ENCODE measurements around the gene INCA1.
A peak's percentile ranks its signal among the peaks of the same experiment; 100 is the strongest.

Gene INCA1

DNA sequence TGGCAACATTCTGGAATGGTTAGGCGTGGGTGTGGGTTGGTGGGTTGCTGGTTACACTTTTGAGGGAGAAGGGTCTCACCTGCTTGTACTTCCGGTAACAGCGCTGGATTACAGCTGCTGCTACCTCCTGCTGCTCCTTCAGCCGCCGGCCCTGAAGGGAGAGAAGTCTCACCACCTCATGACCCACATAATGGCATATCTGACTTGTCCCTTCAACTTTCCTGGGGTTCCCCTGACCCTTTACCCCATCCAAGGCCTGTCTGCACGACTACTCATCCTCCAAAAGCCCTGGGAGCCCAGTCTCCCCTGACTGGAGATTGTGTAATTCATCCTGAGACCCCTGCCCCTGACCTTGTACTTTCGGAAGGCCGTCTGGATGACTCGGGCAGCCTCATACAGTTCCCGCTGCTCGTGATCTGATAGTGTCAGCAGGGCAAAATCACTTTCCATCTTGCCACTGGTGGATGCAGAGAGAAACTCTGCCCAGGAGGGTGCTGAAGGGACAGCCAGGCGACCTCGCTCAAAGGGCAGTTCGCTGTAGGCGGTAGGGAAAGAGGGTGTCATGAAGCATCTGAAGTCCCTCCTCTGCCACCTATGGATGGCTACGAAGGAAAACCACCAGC, 27.7 kb downstream of the INCA1 start:
- no peak for DNase-seq

GRCh38 chr17:4969047-4969550, 28.2 kb downstream of the INCA1 start:
- peak in 3 of 5 experiments; percentile 18 to 57 (median 36) for DNase-seq

GRCh38 chr17:4968486-4969046, 28.8 kb downstream of the INCA1 start:
- DNase-seq = peak in 1 of 5 experiments; percentile 9

DNA sequence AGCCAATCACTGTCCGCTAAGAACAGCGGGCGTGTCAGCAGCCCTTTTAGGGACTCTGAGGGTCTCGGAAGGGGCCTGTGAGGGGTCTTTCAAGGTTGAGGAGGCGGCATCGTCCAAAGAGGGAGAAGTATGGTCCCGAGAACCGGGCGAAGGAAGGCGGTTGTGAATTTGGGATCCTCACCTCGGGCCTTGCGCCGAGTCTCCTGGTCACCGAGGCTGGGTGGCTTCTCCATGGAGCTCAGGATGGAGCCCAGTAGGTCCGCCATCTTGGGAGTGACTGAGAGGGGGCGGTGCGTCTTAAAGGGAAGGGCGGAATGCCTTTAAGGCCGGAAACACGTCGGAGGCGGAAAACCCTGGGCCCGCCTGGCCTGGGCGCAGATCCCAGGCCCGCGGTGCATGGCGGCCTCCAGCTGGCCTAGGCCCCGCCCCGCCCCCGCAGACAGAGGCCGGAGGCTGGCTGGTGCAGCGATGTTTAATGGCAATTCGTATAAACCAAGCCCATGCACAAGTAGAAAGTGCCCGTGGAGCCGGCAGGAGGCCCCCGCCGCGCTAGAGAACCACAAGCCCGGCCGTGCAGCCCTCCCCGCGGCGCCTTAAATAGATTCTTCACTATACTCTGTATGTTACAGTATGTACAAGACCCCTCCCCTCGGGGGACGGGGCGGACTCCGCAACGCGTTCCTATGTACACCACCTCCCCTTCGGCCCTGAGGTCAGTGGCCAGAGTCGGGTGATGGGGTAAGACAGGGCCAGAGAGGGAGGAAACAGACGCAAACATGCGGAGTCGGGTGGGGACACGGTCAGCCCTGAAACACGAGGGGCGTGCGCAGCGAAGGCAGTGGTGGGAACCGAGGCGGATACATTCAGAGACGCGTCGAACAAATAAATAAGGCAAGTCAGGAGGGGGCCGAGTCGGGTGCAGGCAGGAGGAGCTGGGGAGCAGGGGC, 29.5 kb downstream of the INCA1 start, which contains the start of gene SPAG7:
TSS of gene SPAG7 (minus strand) at position 279 of the 947 bp plus-strand sequence. CDS start at position 266, 13 bp downstream.
- peak; percentile 80 to 97 (median 88) for DNase-seq

DNA sequence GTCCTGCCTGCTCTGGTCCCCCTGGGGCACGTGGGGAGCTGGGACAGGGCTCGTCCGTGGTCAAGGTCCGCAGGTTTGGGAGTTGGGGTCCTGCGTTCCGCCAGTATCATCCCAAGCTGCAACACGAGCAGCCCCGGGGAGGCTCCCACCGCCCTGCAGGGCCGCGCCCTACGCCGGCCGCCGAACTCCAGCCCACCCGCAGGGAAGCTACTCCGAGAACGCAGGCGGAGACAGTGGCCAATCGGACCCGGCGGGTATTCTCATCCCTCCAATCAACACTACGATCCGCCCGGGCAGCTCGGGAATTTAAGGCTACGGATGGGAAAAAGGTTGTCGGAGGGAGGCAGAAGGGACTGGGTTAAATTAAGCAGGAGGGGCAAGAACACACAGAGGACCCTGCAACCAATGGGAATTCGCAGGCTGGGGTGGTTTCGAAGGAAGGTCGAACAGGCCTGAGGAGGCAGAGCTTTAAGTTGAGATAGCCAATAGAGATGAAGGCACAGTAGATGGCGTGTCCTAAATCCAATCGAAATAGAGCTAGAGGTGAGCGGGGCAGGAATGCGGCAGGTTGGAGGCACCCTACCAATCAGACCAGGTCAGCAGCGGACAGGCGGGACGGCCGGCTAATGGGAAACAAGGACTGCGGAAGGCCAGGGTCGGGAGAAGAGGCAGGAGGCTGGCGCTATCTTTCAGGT, 30.3 kb downstream of the INCA1 start:
- peak; percentile 71 to 100 (median 89) for DNase-seq

DNA sequence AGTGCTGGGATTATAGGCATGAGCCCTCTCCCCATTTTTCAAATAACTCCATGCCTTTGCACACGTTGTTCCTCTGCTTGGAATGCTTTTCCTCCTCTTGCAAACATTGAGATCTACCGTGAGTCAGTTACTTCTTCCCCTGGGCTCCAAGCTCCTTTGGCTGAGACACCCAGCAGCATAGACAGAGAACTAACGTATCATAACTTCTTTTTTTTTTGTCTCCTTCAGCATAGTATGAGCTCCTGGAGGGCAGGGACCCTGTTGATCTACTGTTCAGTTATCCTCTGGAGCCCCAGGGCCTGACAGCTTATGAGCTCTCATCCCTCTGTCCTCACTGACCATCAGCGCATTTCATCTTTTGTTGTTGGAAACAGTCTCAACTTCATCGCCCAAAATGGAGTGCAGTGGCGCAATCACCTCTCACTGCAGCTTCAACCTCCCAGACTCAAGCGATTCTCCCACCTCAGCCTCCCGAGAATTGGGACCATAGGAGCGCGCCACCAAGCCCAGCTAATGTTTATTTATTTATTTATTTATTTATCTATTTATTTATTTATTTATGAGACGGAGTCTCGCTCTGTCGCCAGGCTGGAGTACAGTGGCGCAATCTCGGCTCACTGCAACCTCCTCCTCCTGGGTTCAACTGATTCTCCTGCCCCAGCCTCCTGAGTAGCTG, 31.9 kb downstream of the INCA1 start:
- no peak for DNase-seq

DNA sequence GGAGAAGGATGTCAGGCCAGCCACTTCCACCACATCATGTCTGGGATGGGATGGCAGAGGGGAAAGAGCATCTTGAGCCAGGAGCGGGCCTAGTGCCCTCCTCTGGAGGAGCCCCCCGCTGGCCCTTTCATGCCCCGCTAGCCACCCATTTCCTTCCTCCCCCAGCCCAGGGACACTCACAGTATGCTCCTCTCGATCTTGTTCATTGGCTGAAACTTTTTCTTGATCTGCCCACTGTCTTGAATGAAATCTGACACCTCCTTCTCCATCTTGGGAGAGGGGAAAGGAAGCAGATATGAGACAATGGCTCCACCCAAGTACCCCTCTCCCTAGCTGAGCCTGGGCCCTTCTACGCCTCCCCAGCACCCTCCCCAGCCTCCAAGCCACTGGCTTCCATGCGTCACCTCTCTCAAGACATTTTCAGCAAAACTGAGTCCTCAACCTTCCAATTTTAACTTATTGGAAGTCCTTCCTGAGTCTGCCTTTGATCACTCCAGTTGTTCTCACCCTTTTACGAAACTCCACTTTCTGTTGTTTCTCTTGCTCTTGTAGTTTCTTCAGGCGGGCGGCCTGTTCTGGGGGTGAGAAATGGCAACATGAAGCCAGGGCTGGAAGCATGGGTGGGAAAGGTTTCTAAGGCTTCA, 36.9 kb downstream of the INCA1 start:
- no peak for DNase-seq

DNA sequence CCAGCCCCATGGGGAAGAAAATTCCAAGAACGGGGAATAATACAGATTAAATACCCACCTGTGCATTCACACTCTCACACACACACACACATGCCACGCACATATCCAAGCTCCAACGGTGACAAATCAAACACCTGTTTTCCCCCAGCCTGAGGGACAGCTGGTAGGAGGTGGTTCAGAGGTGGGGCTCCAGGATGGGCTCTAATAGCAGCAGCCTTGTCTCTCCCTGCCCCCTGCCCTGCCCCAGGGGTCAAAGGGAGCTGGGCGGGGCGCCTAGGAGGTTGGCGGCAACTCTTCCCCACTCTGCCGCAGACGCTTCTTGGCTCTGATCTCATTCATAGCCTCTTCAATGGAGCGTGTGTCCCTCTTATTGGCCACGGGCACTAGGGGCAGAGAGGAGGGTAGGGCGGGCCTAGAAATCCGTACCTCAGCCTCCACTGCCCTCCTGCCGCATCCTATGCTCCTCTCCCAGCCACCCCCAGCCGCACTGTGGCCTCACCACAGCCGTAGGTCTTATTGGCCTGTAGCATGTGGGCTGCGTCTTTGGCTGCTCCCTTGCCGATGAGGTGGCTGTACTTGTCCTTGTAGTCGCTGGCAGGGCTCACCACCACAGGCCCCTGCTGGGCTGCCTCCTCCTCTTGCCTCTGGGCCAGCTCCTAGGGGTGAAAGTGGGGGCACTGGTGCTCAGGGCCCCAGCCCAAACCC, 37.9 kb downstream of the INCA1 start:
- DNase-seq = no peak

- no peak for DNase-seq
Observed at GRCh38 chr17:4958102-4958501, 39.2 kb downstream of the INCA1 start.

GRCh38 chr17:4956493-4957061, 40.7 kb downstream of the INCA1 start:
- peak in 2 of 5 experiments; percentile 27 to 48 for DNase-seq

GRCh38 chr17:4955091-4955490, 42.2 kb downstream of the INCA1 start:
- no peak for DNase-seq

DNA sequence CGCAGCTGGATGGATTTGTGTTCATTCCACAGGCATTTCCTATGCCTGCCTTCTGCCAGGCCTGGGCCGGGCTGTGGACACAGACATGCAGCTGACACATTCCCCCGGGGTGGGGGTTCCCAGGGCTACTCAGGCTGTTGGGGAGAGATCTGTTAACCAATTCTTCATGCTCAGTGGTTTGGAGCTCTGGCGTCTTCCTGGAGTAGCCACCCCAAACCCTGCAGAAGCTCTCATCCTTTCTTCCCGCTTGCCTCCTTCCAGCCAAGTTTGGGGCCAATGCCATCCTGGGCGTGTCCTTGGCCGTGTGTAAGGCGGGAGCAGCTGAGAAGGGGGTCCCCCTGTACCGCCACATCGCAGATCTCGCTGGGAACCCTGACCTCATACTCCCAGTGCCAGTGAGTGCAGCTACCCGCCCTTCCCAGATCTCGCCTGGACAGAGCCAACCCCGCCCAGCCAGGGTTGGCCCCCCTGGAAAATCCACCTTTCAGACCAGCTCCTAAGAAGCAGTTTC, 43.8 kb downstream of the INCA1 start:
- DNase-seq = no peak

DNA sequence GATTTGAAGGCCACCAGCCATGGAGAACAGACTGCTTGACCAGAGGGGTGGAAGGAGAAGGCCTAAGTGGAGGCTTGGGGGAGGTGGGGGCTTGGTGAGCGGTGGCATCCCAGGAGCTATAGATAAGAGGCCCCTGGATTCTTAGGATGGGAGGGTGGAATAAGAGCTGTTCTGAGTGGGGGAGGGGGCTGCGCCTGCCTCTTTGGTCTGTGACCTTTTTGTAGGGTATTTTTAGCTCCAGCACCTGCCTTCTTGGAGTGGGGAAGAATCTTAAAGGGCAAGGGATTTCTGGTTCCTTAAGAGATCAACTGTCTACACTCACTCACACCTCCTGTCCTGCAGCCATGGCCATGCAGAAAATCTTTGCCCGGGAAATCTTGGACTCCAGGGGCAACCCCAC, 45.8 kb downstream of the INCA1 start:
- no peak for DNase-seq

DNA sequence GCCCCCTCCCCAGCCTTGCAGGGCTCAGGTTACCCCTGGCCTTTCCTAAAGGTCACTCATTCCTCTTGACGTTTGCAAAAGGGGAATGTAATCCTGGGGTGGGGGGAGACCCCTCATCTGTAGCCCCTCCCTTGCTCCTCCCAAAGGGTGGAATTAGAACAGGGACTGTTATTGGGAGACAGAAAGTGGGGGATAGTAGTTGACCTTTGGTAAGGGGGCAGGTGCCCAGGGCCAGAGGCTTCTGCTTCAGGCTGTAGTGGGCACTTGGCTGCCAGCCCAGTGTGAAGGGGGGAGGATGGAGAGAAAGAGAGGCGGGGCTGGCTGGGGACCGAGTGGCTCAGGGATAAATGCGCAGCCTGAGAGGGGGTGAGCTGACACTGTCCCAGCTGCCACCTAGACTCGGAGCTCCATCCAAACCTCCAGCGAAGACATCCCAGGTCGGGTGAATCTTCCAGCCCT, 46.5 kb downstream of the INCA1 start, which contains the start of gene ENO3:
TSS of gene ENO3 (plus strand) at position 374 of the 459 bp plus-strand sequence. CDS start 711 bp downstream, outside the sequence.
- no peak for DNase-seq

DNA sequence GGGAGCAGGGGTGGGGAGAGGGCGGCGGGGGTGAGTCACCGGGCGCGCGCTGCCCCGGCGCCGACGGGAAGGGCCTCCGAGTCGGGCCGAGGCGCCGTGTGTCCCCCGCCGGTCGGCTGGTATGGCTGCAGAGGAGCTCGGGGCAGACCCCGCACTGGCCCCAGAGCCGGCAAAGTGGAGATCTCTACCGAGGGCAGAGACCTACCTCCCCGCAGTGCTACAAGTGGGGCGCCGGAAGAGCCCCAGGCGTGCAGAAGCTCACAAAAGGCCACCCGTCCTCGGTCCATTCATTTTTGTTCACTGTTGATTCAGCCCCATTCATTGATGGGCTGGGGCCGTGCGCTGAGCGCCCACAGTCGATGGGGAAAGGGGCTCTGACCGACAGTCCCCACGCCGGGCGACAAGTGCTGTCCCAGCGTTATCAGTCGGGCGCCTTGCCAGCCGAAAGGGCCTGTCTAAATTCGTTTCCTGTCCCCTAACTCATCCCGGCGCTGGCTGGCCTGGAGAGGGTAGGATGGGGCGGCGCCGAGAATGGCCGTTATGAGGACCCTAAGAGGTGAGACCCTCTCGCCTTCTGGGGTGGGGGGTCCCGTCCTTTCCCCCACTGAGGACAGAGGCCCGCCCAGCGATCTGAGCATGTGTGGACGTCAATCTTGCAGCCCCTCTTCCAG, 47.1 kb downstream of the INCA1 start:
- no peak for DNase-seq

GRCh38 chr17:4949321-4950074, 47.8 kb downstream of the INCA1 start:
- peak in 4 of 5 experiments; percentile 46 to 94 (median 74) for DNase-seq

DNA sequence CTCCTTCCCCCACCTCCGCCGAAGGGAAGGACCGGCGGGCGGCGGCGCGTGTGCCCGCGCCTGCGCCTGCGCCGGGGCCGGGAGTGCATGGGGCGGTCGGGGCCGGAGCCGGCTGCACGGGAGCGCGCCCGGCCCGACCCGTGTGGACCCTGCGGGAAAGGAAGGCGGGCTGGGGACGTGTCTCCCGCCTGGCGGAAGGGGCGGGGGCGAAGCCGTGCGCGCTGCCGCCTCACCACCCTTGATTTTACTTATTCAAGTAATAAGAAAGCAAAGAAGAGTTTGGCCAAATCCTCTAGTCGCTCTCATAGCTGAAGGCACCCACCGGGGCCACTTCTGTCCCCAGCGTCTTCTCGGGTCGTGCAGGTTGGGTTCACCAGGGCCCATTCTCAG, 48.4 kb downstream of the INCA1 start:
- peak; percentile 36 to 93 (median 61) for DNase-seq

- DNase-seq = peak; percentile 68 to 97 (median 86)
Observed at GRCh38 chr17:4948166-4948930, 49.0 kb downstream of the INCA1 start, which contains the start of gene PFN1. PFN1 (minus strand) TSS chr17:4948530; CDS start chr17:4948394, 136 bp downstream.

Measured in T-helper 2 cell (primary cell).